Trophoblast cell (in vitro differentiated cells and primary cell): Measurements from ENCODE around the gene LRP1-AS.

Source experiments
- DNase-seq, 2 donors: peaks; one replicate each; pipeline ENCODE4 v3.0.0-alpha.2; 2016
- H2AFZ ChIP-seq: 2 replicates; pipeline ENCODE4 v1.6.1; 2013; ENCODE audit warnings: low read length, moderate library complexity, mild to moderate bottlenecking; ENCODE audit not compliant: insufficient read depth, poor library complexity
- H2AK5ac ChIP-seq: 2 replicates; pipeline ENCODE4 v1.6.1; 2013; ENCODE audit warnings: mild to moderate bottlenecking, low read length
- H2BK120ac ChIP-seq: 2 replicates; pipeline ENCODE4 v1.6.1; 2013; ENCODE audit warnings: low read length, mild to moderate bottlenecking, moderate library complexity; ENCODE audit not compliant: insufficient read depth, poor library complexity
- H2BK12ac ChIP-seq: 2 replicates; pipeline ENCODE4 v1.6.1; 2013; ENCODE audit warnings: mild to moderate bottlenecking, low read length, moderate library complexity
- H2BK5ac ChIP-seq: 2 replicates; pipeline ENCODE4 v1.6.1; 2013; ENCODE audit warnings: low read length, low read depth, moderate library complexity, mild to moderate bottlenecking; ENCODE audit not compliant: poor library complexity
- H3K14ac ChIP-seq: 2 replicates; pipeline ENCODE4 v1.6.1; 2013; ENCODE audit warnings: mild to moderate bottlenecking, low read length
- H3K18ac ChIP-seq: 2 replicates; pipeline ENCODE4 v1.6.1; 2013; ENCODE audit warnings: mild to moderate bottlenecking, low read length
- H3K23ac ChIP-seq: 2 replicates; pipeline ENCODE4 v1.6.1; 2013; ENCODE audit warnings: low read length
- H3K27ac ChIP-seq: 2 replicates; pipeline ENCODE4 v1.5.1; 2013; ENCODE audit warnings: low read depth, mild to moderate bottlenecking, inconsistent platforms, low read length, moderate library complexity
- H3K27me3 ChIP-seq: 2 replicates; pipeline ENCODE4 v1.6.1; 2013; ENCODE audit warnings: inconsistent platforms, mild to moderate bottlenecking, low read length, moderate library complexity; ENCODE audit not compliant: insufficient read depth
- H3K36me3 ChIP-seq, 2 experiments: 1 replicate in 1 of 2; 2 replicates in 1 of 2; pipeline ENCODE4 v1.6.1; 2013; ENCODE audit warnings: low read length in 2 of 2, mild to moderate bottlenecking in 2 of 2, moderate library complexity in 1 of 2; ENCODE audit not compliant: insufficient read depth in 2 of 2, control insufficient read depth in 1 of 2
- H3K4ac ChIP-seq: 2 replicates; pipeline ENCODE4 v1.6.1; 2013; ENCODE audit warnings: low read depth, mild to moderate bottlenecking, low read length, moderate library complexity
- H3K4me1 ChIP-seq, 2 experiments: 1 replicate in 1 of 2; 2 replicates in 1 of 2; pipeline ENCODE4 v1.6.1; 2013; ENCODE audit warnings: low read length in 2 of 2, mild to moderate bottlenecking in 2 of 2, moderate library complexity in 1 of 2; ENCODE audit not compliant: insufficient read depth in 2 of 2, control insufficient read depth in 1 of 2
- H3K4me2 ChIP-seq: 2 replicates; pipeline ENCODE4 v1.6.1; 2013; ENCODE audit warnings: inconsistent platforms, mild to moderate bottlenecking, low read length, moderate library complexity
- H3K4me3 ChIP-seq: 2 replicates; pipeline ENCODE4 v1.5.1; 2013; ENCODE audit warnings: mild to moderate bottlenecking, low read depth, low read length, inconsistent platforms
- H3K79me1 ChIP-seq: one replicate; pipeline ENCODE4 v1.6.1; 2013; ENCODE audit warnings: low read length
- H3K79me2 ChIP-seq: 2 replicates; pipeline ENCODE4 v1.6.1; 2013; ENCODE audit warnings: low read length, mild to moderate bottlenecking; ENCODE audit not compliant: control insufficient read depth, insufficient read depth, poor library complexity
- H3K9ac ChIP-seq: 2 replicates; pipeline ENCODE4 v1.6.1; 2013; ENCODE audit warnings: mild to moderate bottlenecking, low read length
- H3K9me3 ChIP-seq: 2 replicates; pipeline ENCODE4 v1.6.1; 2013; ENCODE audit warnings: low read depth, mild to moderate bottlenecking, control low read depth, inconsistent platforms, low read length; ENCODE audit not compliant: insufficient read depth
- H4K12ac ChIP-seq: 2 replicates; pipeline ENCODE4 v1.6.1; 2013; ENCODE audit warnings: low read depth, mild to moderate bottlenecking, low read length, moderate library complexity
- H4K8ac ChIP-seq: 2 replicates; pipeline ENCODE4 v1.6.1; 2013; ENCODE audit warnings: low read depth, mild to moderate bottlenecking, low read length, moderate library complexity
- H4K91ac ChIP-seq: one replicate; pipeline ENCODE4 v1.6.1; 2013; ENCODE audit warnings: low read depth, mild to moderate bottlenecking, low read length, moderate library complexity
- WGBS: extraction: QIAGEN DNeasy Blood & Tissue Kit; methylation state at CpG from one replicate; pipeline ENCODE4 v1.1.7; 2013; ENCODE audit warnings: missing lambda C conversion rate; ENCODE audit not compliant: insufficient read length, insufficient coverage; ENCODE audit errors: extremely low coverage; 5-methylcytosine and 5-hydroxymethylcytosine counted together

The LRP1-AS gene

DNA sequence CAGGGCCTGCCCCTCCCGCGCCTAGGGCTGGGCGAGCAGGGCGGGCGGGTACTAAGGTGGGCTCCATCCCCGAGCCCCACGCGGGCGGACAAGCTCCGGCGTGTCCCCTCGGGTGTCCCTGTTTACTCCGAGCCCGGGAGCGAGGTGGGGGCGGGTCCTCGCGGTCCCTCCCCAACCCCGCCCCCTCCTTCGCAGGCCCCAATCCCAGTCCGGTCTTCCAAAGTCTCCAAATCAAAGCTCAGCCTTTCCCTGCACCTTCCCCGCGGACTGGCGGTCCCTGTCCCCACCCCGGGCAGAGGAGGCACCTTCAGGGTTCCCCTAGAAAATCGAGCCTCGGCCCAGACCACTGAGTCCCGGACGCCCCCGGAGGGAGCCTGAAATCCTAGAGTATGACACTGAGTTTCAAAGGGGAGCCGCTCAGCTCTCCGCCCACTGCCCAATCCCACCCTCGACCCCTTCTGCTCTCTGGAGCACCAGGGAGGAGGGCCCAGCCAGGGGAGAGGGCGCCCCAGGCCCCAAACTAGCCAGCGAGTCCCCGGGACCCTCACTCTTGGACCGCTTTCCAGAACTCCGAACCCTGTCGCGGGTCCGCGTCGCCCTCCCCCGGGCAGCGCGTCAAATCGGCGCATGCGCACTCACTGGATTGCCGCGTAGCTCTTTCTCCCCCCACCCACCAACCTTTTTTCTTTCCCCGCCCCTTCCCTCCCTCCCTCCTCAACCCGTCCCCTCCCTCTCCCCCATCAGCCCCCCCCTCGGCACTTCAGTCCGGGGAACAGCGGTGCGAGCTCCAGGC lies 19.5 kb downstream of the LRP1-AS start, which contains the start of gene LRP1:
Gene LRP1, plus strand, starts transcription at position 758 of the 793 bp plus-strand sequence. CDS start 482 bp downstream, outside the sequence.
- H3K18ac ChIP-seq = peak within 1 kb of the TSS; percentile 97
- no peaks in the 10 kb centered on the region for H3K36me3 ChIP-seq
- peak; percentile 68 to 90 for DNase-seq
- H2AK5ac ChIP-seq = peak within 1 kb of the TSS; percentile 98
- H3K9me3 ChIP-seq = no peaks in the 10 kb centered on the region
- H3K23ac ChIP-seq = no peak within 1 kb of the TSS
- peak within 1 kb of the TSS; percentile 89 for H3K9ac ChIP-seq
- H2BK120ac ChIP-seq = peak within 1 kb of the TSS; percentile 95
- peak within 1 kb of the TSS; percentile 85 for H2BK12ac ChIP-seq
- H3K79me2 ChIP-seq = peaks cover 27% of the 10 kb centered on the region
- peak within 1 kb of the TSS; percentile 98 for H3K27ac ChIP-seq
- peaks cover 32 to 39% of the 10 kb centered on the region in 2 experiments for H3K4me1 ChIP-seq
- peak within 1 kb of the TSS; percentile 100 for H3K14ac ChIP-seq
- H4K8ac ChIP-seq = peak within 1 kb of the TSS; percentile 99
- H2AFZ ChIP-seq = peak within 1 kb of the TSS; percentile 99
- H3K27me3 ChIP-seq = no peaks in the 10 kb centered on the region
- H4K91ac ChIP-seq = peak within 1 kb of the TSS; percentile 99
- H3K4ac ChIP-seq = peak within 1 kb of the TSS; percentile 98
- no CpG with 5 or more reads among the region's 57 CpGs for WGBS
- H3K79me1 ChIP-seq = peaks cover 27% of the 10 kb centered on the region
- peak within 1 kb of the TSS; percentile 83 for H4K12ac ChIP-seq
- peak within 1 kb of the TSS; percentile 98 for H3K4me2 ChIP-seq
- H2BK5ac ChIP-seq = peak within 1 kb of the TSS; percentile 99
- H3K4me3 ChIP-seq = peak within 1 kb of the TSS; percentile 87

- Histone ChIP-seq H2AK5ac (no peak overlapping the region), H2BK12ac (no peak overlapping the region), H4K12ac (no peak overlapping the region), H3K79me2 (peaks cover 22% of the 10 kb centered on the region), H2AFZ (peak overlapping the region; percentile 54), H4K8ac (no peak overlapping the region), H2BK5ac (no peak overlapping the region), H3K4me1 (peaks cover 25 to 32% of the 10 kb centered on the region in 2 experiments), H3K18ac (peak overlapping the region; percentile 75), H4K91ac (peak overlapping the region; percentile 63), H2BK120ac (no peak overlapping the region), H3K36me3 (no peaks in the 10 kb centered on the region), H3K9ac (no peak overlapping the region), H3K9me3 (no peaks in the 10 kb centered on the region), H3K27ac (peak overlapping the region; percentile 98), H3K4me2 (peak overlapping the region; percentile 98), H3K23ac (no peak overlapping the region), H3K79me1 (peaks cover 20% of the 10 kb centered on the region), H3K4me3 (peak overlapping the region; percentile 87), H3K14ac (no peak overlapping the region), H3K27me3 (no peaks in the 10 kb centered on the region), H3K4ac (no peak overlapping the region)
- peak; percentile 92 to 94 for DNase-seq
- WGBS = no CpG with 5 or more reads among the region's 26 CpGs
These were observed 20.2 kb downstream of the LRP1-AS start for GRCh38 chr12:57127101-57127725.

DNA sequence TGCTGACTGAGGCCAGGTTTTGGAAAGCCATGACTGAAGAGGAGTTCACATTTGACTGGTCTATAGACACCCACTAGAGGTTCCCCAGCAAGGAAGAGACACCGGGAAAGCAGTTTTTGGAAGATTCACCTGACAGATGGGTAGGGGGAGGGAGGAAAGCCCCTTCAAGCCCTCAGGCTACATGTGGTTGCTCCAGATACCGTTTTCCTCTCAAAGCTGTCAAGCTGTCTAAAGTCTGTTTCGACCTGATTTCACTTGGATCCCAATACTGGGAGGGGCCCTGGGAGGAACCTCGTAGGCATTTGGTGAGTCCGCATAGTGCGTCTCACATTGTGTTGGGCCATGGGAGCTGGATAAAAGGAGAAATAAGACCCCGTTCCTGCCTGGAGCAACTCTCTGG lies 20.9 kb downstream of the LRP1-AS start:
- no peak overlapping the region for H2BK12ac ChIP-seq
- no peaks in the 10 kb centered on the region for H3K36me3 ChIP-seq
- H2AK5ac ChIP-seq = no peak overlapping the region
- no peaks in the 10 kb centered on the region for H3K9me3 ChIP-seq
- no peak overlapping the region for H2BK120ac ChIP-seq
- no peak overlapping the region for H4K12ac ChIP-seq
- H3K18ac ChIP-seq = no peak overlapping the region
- H3K79me2 ChIP-seq = peaks cover 20% of the 10 kb centered on the region
- H3K9ac ChIP-seq = no peak overlapping the region
- no peak overlapping the region for H4K91ac ChIP-seq
- peak overlapping the region; percentile 98 for H3K4me2 ChIP-seq
- H3K14ac ChIP-seq = peak overlapping the region; percentile 24
- H3K4ac ChIP-seq = no peak overlapping the region
- peaks cover 14% of the 10 kb centered on the region for H3K79me1 ChIP-seq
- no peak overlapping the region for H2AFZ ChIP-seq
- H2BK5ac ChIP-seq = no peak overlapping the region
- H3K23ac ChIP-seq = no peak overlapping the region
- H3K4me3 ChIP-seq = no peak overlapping the region
- H3K4me1 ChIP-seq = peaks cover 19 to 26% of the 10 kb centered on the region in 2 experiments
- no CpG with 5 or more reads among the region's 7 CpGs for WGBS
- no peak for DNase-seq
- H4K8ac ChIP-seq = no peak overlapping the region
- H3K27ac ChIP-seq = peak overlapping the region; percentile 20
- no peaks in the 10 kb centered on the region for H3K27me3 ChIP-seq

- Histone ChIP-seq H3K9me3 (no peaks in the 10 kb centered on the region), H3K79me1 (peaks cover 14% of the 10 kb centered on the region), H3K79me2 (peaks cover 20% of the 10 kb centered on the region), H3K23ac (no peak overlapping the region), H3K27ac (no peak overlapping the region), H3K4me2 (no peak overlapping the region), H3K4me3 (no peak overlapping the region), H2AK5ac (no peak overlapping the region), H4K8ac (no peak overlapping the region), H3K18ac (no peak overlapping the region), H2BK12ac (no peak overlapping the region), H4K12ac (no peak overlapping the region), H2BK120ac (no peak overlapping the region), H3K14ac (no peak overlapping the region), H3K9ac (no peak overlapping the region), H2BK5ac (no peak overlapping the region), H4K91ac (no peak overlapping the region), H3K4ac (no peak overlapping the region), H2AFZ (no peak overlapping the region), H3K36me3 (no peaks in the 10 kb centered on the region), H3K27me3 (no peaks in the 10 kb centered on the region), H3K4me1 (peaks cover 15 to 22% of the 10 kb centered on the region in 2 experiments)
- DNase-seq = no peak
- no CpG with 5 or more reads among the region's 11 CpGs for WGBS
These were observed 21.4 kb downstream of the LRP1-AS start for GRCh38 chr12:57126061-57126460.
